ENCODE measurements around the gene LRRC7.

DNA sequence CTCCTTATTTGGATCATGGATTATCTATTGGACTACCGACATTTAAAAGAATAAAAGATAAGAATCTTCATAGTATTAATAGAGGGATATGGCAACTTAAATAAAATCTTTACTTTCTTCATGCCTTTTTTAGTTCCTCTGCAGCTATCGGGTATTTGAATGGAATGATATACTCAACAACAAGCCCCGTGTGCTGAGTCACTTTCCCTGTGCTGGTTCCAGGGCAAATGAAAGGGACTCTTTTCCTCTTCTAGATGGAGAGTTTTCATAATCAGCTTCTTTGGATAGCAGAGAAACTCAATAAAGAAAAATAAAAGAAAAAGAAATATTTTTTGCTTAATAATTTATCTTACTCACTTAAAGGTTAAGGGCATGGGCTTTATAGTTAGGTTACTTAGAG lies 423.9 kb downstream of the LRRC7 start:
- TF ChIP-seq EP300 (conservative IDR thresholded peaks at IDR 0.05; ENCODE audit: poor library complexity, severe bottlenecking), result no peak
- TF ChIP-seq RAD21 (conservative IDR thresholded peaks at IDR 0.05), result no peak

Data from neural cell (in vitro differentiated cells).